ENCODE results near the gene ZBTB8OS. TPM values are rescaled to one million over a fixed set of nuclear protein-coding genes. Genes with fewer than 3 reads are reported as not detected.

ZBTB8OS gene
- total and polyA plus RNA-seq, 2 of the 8 experiments (the other 6 are each of a cell fraction or from before 2014, with no cell fraction given), result 68.0 to 74.2 TPM

DNA sequence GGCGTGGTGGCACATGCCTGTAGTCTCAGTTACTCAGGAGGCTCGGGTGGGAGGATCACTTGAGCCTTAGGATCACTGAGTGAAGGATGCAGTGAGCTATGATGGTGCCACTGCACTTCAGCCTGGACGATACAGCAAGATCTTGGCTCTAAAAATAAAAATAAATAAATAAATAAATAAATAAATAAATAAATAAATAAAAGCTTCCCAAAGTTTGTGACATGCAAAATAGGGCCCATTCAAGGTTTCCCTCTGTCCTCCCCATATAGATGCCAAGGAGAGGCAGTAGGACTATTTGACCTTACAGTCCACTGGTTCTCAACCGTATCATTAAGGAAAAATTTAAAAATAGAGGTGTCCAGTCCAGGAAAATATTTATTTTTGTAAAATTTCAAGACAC is 41.2 kb downstream of the ZBTB8OS start:
- H2BK5ac ChIP-seq (ENCODE audit: low read depth, low read length), result no peak overlapping the region
- H3K23ac ChIP-seq (ENCODE audit: insufficient read length), result no peak overlapping the region
- no peak overlapping the region for H3K4me2 ChIP-seq (ENCODE audit: insufficient read depth in 1 of 2, low read depth in 2 of 2, low read length in 2 of 2)
- no peak overlapping the region for H2BK15ac ChIP-seq (ENCODE audit: low read length)
- no peak overlapping the region for H4K5ac ChIP-seq (ENCODE audit: insufficient read length, low read depth, low read length)
- no peak overlapping the region for H3K4ac ChIP-seq (replicated peaks; ENCODE audit: insufficient read length, low read depth, low read length)
- H3K9me3 ChIP-seq (ENCODE audit: insufficient read depth in 2 of 2, low read depth in 1 of 2, low read length in 1 of 2), result peaks cover 0 to 2% of the 10 kb centered on the region in 2 experiments; a peak in 1 of 4 replicates
- H4K20me1 ChIP-seq (replicated peaks in 1 of 2; ENCODE audit: control insufficient read depth in 1 of 2, insufficient read depth in 2 of 2, low read length in 2 of 2), result peaks cover 0 to 2% of the 10 kb centered on the region in 2 experiments
- FAIRE-seq (no peak), DNase-seq (ENCODE audit: low read depth in 1 of 2, low spot score in 2 of 2) (no peak)
- ChIA-PET CTCF (ENCODE audit: partially characterized antibody) (interaction anchor here (1.0 to 1.7 kb wide), 3 partner anchors 33 to 140 kb away, joined by 3 read pairs; no protein-coding TSS in a partner anchor), POLR2A (ENCODE audit: partially characterized antibody) (interaction anchor here (1.2 kb wide), 1 partner anchor 14 kb away, joined by 3 read pairs; no protein-coding TSS in a partner anchor)
- H2BK120ac ChIP-seq (replicated peaks; ENCODE audit: low read depth, low read length), result no peak overlapping the region
- H2AFZ ChIP-seq (ENCODE audit: low read length), result no peak overlapping the region
- no peaks in the 10 kb centered on the region; a peak in 1 of 7 replicates for H3K4me1 ChIP-seq (replicated peaks in 1 of 4; ENCODE audit: control insufficient read depth in 3 of 4, insufficient read depth in 4 of 4, low read length in 3 of 4)
- 89% methylated on average over 4 of the region's 4 CpGs; no CpG with 5 or more reads in 1 of the 2 experiments for WGBS, 2 experiments (ENCODE audit: extremely low coverage in 1 of 2, insufficient coverage in 1 of 2, insufficient read length in 1 of 2, insufficient replicate concordance in 2 of 2, low coverage in 1 of 2, low lambda C conversion rate in 2 of 2, missing lambda C conversion rate in 1 of 2)
- H3K27me3 ChIP-seq (replicated peaks in 1 of 4; ENCODE audit: control insufficient read depth in 3 of 4, extremely low read depth in 1 of 4, insufficient read depth in 3 of 4, low read length in 3 of 4), result no peaks in the 10 kb centered on the region
- H4K8ac ChIP-seq (ENCODE audit: extremely low read depth, insufficient read depth, low read length), result no peak overlapping the region
- no peak overlapping the region for H3K56ac ChIP-seq (replicated peaks; ENCODE audit: insufficient read length, low read depth, low read length)
- H3K36me3 ChIP-seq (ENCODE audit: control insufficient read depth in 2 of 4, insufficient read depth in 4 of 4, low read length in 3 of 4), result no peaks in the 10 kb centered on the region; a peak in 1 of 8 replicates
- H3K79me1 ChIP-seq (ENCODE audit: low read depth, low read length), result no peaks in the 10 kb centered on the region
- H3K18ac ChIP-seq (ENCODE audit: extremely low read depth, low read length), result no peak overlapping the region
- H3K23me2 ChIP-seq (ENCODE audit: low read depth, low read length), result no peaks in the 10 kb centered on the region
- no peak overlapping the region for H3K9ac ChIP-seq (replicated peaks in 1 of 4; ENCODE audit: extremely low read depth in 1 of 4, low read depth in 3 of 4, low read length in 3 of 4)
- no peak overlapping the region for H2BK12ac ChIP-seq (ENCODE audit: low read depth, low read length)
- no peak overlapping the region for H3K4me3 ChIP-seq (ENCODE audit: extremely low read depth in 1 of 4, insufficient read depth in 2 of 4, low read depth in 3 of 4, low read length in 4 of 4)
- H2BK20ac ChIP-seq (ENCODE audit: low read length), result no peak overlapping the region
- H3K79me2 ChIP-seq (ENCODE audit: control insufficient read depth in 1 of 2, insufficient read depth in 2 of 2, low read length in 2 of 2), result no peaks in the 10 kb centered on the region
- H4K91ac ChIP-seq (replicated peaks; ENCODE audit: insufficient read length, low read length), result no peak overlapping the region
- no peak overlapping the region for H3K14ac ChIP-seq (ENCODE audit: insufficient read length)
- H3K27ac ChIP-seq (ENCODE audit: low read depth, low read length), result no peak overlapping the region
- TF ChIP-seq RFX5 (IDR thresholded peaks at IDR 0.05; ENCODE audit: borderline replicate concordance, low read depth, low read length) (no peak), SP2 (IDR thresholded peaks at IDR 0.05; ENCODE audit: low read length) (no peak), POU5F1 (IDR thresholded peaks at IDR 0.05; ENCODE audit: low read depth, low read length) (no peak), TEAD4 (IDR thresholded peaks at IDR 0.05; ENCODE audit: low read depth, low read length) (no peak)
- no peak overlapping the region for H2AK5ac ChIP-seq (ENCODE audit: low read depth, low read length)

Data from H1 (cell line).